Cardiac muscle cell (in vitro differentiated cells and primary cell): Measurements from ENCODE around the gene HIF1AN. TPM values are rescaled to one million over a fixed set of nuclear protein-coding genes. Genes with fewer than 3 reads are reported as not detected.

Source experiments
- DNase-seq, 2 donors: peaks; one replicate each; pipeline versions ENCODE4 v3.0.0 to v3.0.0-alpha.2; 2010 to 2017; ENCODE audit warnings: low read depth in 1 of 2, low spot score in 1 of 2
- H3K27ac ChIP-seq: fragments of 200-600 bp; sonication (generic); 2 replicates; pipeline ENCODE4 v1.5.1; 2016
- H3K27me3 ChIP-seq: fragments of 200-600 bp; sonication (generic); 2 replicates; pipeline ENCODE4 v1.6.0; 2016; ENCODE audit warnings: control low read depth
- H3K36me3 ChIP-seq: fragments of 200-600 bp; sonication (generic); 2 replicates; pipeline ENCODE4 v1.5.1; 2016; ENCODE audit warnings: control low read depth
- H3K4me1 ChIP-seq: fragments of 200-600 bp; sonication (generic); 2 replicates; pipeline ENCODE4 v1.8.1; 2017; ENCODE audit warnings: low read depth, mild to moderate bottlenecking, mixed run types
- H3K4me3 ChIP-seq: fragments of 200-600 bp; sonication (generic); 2 replicates; pipeline ENCODE4 v1.5.1; 2016; ENCODE audit warnings: mild to moderate bottlenecking
- H3K9me3 ChIP-seq: fragments of 200-600 bp; sonication (generic); 2 replicates; pipeline ENCODE4 v1.5.1; 2017; ENCODE audit warnings: low read depth, mild to moderate bottlenecking, control low read depth
- polyA plus RNA-seq: library from polyadenylated mRNA; unstranded; fragments of >200 nt; fragmentation: Nextera tagmentation; extraction: Ambion mirVana; gene quantifications from 2 replicates; pipeline ENCODE4 v1.2.1, GENCODE V29; 2016
- total RNA-seq: library from RNA; depleted of rRNA; stranded (reverse); fragments of >200 nt; gene quantifications from 2 replicates; pipeline ENCODE4 v1.2.3, GENCODE V29; 2016
- TF ChIP-seq, protein P1 (sequence below): IDR thresholded peaks from 2 replicates; pipeline ENCODE4 v1.5.1; 2012; ENCODE audit warnings: low read depth, mild to moderate bottlenecking, low read length

The HIF1AN gene
- total and polyA plus RNA-seq, 2 experiments from 2014 or later, result 20.3 to 40.2 TPM

DNA sequence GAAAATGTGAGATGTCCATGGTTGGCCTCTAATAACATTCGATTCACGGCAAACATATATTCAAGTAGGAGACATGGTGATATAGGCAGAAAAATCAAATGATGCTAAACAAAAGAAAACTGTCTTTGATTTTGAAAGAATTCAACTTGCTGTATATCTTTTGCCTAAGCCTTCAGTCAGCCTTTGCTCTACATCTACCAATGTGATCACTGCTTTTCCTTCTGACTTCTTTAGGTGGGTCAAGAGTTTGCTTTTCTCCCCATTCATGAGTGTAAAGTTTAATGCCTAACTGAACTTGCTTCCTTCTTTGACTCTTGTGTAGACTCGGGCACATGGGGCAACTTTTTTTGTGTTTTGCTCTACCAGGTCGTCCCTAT lies 417 bp upstream of the HIF1AN start:
- peaks cover 8% of the 10 kb centered on the region for H3K36me3 ChIP-seq
- H3K9me3 ChIP-seq, result no peaks in the 10 kb centered on the region
- no peaks in the 10 kb centered on the region for H3K27me3 ChIP-seq
- DNase-seq, result no peak
- no peak overlapping the region for H3K27ac ChIP-seq
- TF ChIP-seq, protein P1, sequence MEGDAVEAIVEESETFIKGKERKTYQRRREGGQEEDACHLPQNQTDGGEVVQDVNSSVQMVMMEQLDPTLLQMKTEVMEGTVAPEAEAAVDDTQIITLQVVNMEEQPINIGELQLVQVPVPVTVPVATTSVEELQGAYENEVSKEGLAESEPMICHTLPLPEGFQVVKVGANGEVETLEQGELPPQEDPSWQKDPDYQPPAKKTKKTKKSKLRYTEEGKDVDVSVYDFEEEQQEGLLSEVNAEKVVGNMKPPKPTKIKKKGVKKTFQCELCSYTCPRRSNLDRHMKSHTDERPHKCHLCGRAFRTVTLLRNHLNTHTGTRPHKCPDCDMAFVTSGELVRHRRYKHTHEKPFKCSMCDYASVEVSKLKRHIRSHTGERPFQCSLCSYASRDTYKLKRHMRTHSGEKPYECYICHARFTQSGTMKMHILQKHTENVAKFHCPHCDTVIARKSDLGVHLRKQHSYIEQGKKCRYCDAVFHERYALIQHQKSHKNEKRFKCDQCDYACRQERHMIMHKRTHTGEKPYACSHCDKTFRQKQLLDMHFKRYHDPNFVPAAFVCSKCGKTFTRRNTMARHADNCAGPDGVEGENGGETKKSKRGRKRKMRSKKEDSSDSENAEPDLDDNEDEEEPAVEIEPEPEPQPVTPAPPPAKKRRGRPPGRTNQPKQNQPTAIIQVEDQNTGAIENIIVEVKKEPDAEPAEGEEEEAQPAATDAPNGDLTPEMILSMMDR, result no peak
- no peaks in the 10 kb centered on the region for H3K4me1 ChIP-seq
- peak overlapping the region; percentile 99 for H3K4me3 ChIP-seq

DNA sequence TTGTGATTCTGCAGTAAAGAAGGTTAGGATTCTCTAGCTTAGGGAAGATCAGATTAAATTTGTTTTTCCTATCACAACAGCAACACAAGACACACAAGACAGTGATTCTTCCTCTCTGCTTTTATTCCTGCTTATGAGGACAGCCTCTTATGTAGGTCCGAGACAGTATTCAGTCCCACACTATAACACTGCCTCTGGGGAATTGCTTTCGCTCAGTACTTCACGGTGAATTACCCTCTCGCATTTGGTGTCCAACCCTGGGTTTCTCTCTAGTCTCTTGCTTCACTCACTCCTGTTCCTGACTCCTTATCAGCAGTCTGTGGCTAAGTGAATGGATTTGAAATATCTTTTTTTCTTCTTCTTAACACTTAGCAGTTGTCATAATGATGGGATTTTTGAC lies 1.7 kb downstream of the HIF1AN start:
- H3K36me3 ChIP-seq, result peaks cover 25% of the 10 kb centered on the region

GRCh38 chr10:100544950-100545349 lies 9.2 kb downstream of the HIF1AN start:
- Histone ChIP-seq H3K27me3 (no peaks in the 10 kb centered on the region), H3K9me3 (no peaks in the 10 kb centered on the region), H3K4me3 (no peak overlapping the region), H3K27ac (no peak overlapping the region), H3K4me1 (no peaks in the 10 kb centered on the region), H3K36me3 (peaks cover 57% of the 10 kb centered on the region)
- TF ChIP-seq, protein P1, result no peak
- no peak for DNase-seq

More for the DNA sequence above, 1.7 kb downstream of the HIF1AN start:
- no peak overlapping the region for H3K4me3 ChIP-seq
- H3K4me1 ChIP-seq, result no peaks in the 10 kb centered on the region
- no peak for DNase-seq
- H3K27ac ChIP-seq, result no peak overlapping the region
- TF ChIP-seq, protein P1, result no peak
- H3K9me3 ChIP-seq, result no peaks in the 10 kb centered on the region
- H3K27me3 ChIP-seq, result no peaks in the 10 kb centered on the region

DNA sequence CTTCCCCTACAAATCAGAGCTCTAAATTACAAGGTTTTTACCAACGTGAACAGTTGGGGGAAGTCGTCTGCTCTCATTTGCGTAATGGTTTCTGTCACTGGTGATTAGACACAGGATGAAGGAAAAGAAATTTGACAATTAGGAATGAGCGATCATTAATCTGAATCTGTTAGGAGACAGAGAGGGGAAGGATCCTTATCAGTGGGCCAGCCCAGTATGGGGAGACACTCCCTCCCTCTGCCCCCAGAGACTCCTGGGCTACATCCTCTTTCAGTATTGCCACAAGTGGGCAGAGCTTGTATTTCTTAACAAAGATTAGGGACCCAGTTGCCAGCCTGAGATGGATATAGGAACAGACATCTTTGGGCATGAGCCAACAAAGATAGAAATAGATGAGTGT lies 15.5 kb downstream of the HIF1AN start:
- H3K9me3 ChIP-seq, result no peaks in the 10 kb centered on the region
- H3K36me3 ChIP-seq, result peaks cover 15% of the 10 kb centered on the region
- TF ChIP-seq, protein P1, result no peak

GRCh38 chr10:100551738-100552137 lies 16.0 kb downstream of the HIF1AN start:
- Histone ChIP-seq H3K27me3 (no peaks in the 10 kb centered on the region), H3K36me3 (peaks cover 11% of the 10 kb centered on the region), H3K4me3 (no peak overlapping the region), H3K9me3 (no peaks in the 10 kb centered on the region), H3K27ac (no peak overlapping the region), H3K4me1 (no peaks in the 10 kb centered on the region)
- DNase-seq, result no peak
- TF ChIP-seq, protein P1, result no peak

More for the DNA sequence above, 15.5 kb downstream of the HIF1AN start:
- no peak overlapping the region for H3K27ac ChIP-seq
- no peak for DNase-seq
- H3K4me3 ChIP-seq, result no peak overlapping the region
- H3K27me3 ChIP-seq, result no peaks in the 10 kb centered on the region
- no peaks in the 10 kb centered on the region for H3K4me1 ChIP-seq

- no peaks in the 10 kb centered on the region for H3K4me1 ChIP-seq
- no peaks in the 10 kb centered on the region for H3K36me3 ChIP-seq
- no peaks in the 10 kb centered on the region for H3K27me3 ChIP-seq
- DNase-seq, result no peak
- H3K4me3 ChIP-seq, result no peak overlapping the region
- TF ChIP-seq, protein P1, result no peak
- H3K9me3 ChIP-seq, result no peaks in the 10 kb centered on the region
- H3K27ac ChIP-seq, result no peak overlapping the region
Measured at GRCh38 chr10:100553929-100554328, 18.2 kb downstream of the HIF1AN start.
